Measurements from ENCODE around the gene NIBAN1.

The NIBAN1 gene

DNA sequence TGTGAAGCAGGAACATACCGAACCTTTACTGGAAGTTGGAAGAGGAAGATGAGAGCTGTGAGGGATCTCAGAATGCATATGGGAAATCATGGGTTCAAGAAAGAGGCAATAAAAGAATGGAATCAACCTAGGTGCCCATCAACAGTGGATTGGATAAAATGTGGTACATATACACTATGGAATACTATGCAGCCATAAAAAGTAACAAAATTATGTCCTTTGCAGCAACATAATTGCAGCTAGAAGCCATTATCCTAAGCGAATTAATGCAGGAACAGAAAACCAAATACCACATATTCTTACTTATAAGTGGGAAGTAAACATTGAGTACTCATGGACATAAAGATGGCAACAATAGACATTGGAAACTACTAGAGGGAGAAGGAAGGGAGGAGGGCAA, 40.4 kb downstream of the NIBAN1 start:
- TF ChIP-seq, protein P1, sequence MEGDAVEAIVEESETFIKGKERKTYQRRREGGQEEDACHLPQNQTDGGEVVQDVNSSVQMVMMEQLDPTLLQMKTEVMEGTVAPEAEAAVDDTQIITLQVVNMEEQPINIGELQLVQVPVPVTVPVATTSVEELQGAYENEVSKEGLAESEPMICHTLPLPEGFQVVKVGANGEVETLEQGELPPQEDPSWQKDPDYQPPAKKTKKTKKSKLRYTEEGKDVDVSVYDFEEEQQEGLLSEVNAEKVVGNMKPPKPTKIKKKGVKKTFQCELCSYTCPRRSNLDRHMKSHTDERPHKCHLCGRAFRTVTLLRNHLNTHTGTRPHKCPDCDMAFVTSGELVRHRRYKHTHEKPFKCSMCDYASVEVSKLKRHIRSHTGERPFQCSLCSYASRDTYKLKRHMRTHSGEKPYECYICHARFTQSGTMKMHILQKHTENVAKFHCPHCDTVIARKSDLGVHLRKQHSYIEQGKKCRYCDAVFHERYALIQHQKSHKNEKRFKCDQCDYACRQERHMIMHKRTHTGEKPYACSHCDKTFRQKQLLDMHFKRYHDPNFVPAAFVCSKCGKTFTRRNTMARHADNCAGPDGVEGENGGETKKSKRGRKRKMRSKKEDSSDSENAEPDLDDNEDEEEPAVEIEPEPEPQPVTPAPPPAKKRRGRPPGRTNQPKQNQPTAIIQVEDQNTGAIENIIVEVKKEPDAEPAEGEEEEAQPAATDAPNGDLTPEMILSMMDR (IDR thresholded peaks at IDR 0.05; ENCODE audit: borderline replicate concordance, insufficient read depth, low read depth, low read length): no peak
- H3K4me3 ChIP-seq (ENCODE audit: low read depth, low read length): no peak overlapping the region

DNA sequence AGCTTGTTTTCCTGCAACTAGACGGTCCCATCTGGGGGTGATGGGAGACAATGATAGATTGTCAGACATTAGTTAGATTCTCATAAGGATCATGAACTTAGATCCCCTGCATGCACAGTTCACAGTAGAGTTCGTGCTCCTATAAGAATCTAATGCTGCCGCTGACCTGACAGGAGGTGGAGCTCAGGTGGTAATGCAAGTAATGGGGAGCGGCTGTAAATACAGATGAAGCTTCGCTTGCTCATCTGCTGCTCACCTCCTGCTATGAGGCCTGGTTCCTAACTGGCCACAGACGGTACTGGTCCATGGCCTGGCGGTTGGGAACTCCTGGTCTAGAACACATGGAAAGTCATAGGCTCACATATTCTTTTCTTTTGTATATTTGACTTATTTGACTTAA, 42.0 kb downstream of the NIBAN1 start:
- H3K4me3 ChIP-seq (ENCODE audit: low read depth, low read length): no peak overlapping the region
- TF ChIP-seq, protein P1 (IDR thresholded peaks at IDR 0.05; ENCODE audit: borderline replicate concordance, insufficient read depth, low read depth, low read length): no peak

DNA sequence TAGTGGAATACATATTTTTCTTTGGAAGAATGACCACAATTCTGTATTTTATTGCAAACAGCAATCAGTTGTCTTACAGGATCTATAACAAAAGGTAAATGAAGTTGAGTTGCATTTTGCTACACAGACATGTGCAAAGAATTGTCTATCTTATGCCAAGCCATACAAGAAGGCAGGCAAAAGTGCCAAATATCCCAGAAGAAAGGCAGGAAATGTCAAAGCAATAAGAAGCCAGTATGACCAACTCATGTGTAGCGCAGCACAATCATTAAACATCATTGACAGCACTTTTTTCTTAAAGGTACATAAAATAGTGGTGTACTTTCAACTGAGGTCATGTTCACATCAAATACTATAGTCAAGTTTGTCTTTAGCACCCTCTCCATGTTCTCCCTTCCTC, 42.7 kb downstream of the NIBAN1 start:
- no peak overlapping the region for H3K4me3 ChIP-seq (ENCODE audit: low read depth, low read length)
- TF ChIP-seq, protein P1 (IDR thresholded peaks at IDR 0.05; ENCODE audit: borderline replicate concordance, insufficient read depth, low read depth, low read length): no peak

DNA sequence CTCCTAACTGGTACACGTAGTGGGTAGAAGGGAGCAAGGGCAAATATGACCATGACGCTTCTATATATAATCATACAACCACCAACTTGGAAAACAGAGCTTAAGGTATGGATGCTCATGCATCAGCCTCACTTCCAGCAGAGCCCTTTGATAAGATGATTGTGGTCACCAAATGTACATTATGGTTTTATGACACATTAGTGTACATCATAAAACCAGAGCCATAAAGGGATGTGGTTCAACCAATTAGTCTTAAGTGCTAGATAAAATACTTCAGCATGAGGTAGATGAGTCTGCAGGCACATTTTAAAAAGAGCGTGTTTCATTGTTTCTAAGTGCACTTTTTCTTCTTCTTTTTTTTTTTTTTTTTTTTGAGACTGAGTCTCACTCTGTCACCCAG, 43.7 kb downstream of the NIBAN1 start:
- H3K4me3 ChIP-seq (ENCODE audit: low read depth, low read length): no peak overlapping the region
- TF ChIP-seq, protein P1 (IDR thresholded peaks at IDR 0.05; ENCODE audit: borderline replicate concordance, insufficient read depth, low read depth, low read length): no peak

DNA sequence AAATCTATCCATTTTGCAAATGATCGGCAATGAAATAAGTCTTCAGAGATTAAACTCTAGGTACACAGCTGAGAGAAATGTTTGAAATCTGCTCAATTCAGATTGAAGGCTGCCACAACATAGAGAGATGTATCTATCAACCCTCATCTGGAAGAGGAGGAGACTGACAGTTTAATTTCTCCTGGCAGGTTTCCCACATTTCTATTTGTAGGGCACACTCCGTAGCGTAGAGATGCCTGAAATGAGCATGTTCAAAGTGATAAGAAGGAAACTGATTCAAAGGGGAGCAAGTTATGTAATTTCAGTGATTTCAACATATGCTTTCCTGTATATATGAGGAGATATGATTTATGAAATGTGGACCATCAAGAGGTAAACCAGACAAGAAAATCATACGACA, 44.1 kb downstream of the NIBAN1 start:
- TF ChIP-seq, protein P1 (IDR thresholded peaks at IDR 0.05; ENCODE audit: borderline replicate concordance, insufficient read depth, low read depth, low read length): no peak
- H3K4me3 ChIP-seq (ENCODE audit: low read depth, low read length): no peak overlapping the region

DNA sequence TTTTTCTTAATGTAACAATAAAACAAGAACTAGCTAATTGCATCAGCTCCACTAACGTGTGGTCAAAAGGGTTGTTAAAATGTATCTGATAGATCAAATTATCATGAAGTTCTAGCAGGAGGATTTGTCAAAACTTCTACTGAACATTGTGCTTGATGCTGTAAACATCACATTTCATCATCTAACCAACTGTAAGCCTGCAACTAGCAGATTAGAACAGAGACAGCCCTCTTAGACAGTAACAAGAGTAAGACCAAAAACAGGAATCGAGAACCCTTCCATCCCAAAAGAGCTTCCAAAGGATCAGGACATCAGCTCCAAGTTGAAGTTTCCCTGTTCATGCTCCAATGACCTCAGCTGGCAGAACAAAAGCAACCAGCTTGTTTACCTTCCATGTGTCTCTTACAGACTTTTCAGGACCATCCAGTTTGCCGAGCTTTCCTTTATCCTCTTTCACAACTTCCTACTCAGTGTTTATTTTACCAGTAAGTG, 44.6 kb downstream of the NIBAN1 start:
- no peak overlapping the region for H3K4me3 ChIP-seq (ENCODE audit: low read depth, low read length)
- TF ChIP-seq, protein P1 (IDR thresholded peaks at IDR 0.05; ENCODE audit: borderline replicate concordance, insufficient read depth, low read depth, low read length): no peak

DNA sequence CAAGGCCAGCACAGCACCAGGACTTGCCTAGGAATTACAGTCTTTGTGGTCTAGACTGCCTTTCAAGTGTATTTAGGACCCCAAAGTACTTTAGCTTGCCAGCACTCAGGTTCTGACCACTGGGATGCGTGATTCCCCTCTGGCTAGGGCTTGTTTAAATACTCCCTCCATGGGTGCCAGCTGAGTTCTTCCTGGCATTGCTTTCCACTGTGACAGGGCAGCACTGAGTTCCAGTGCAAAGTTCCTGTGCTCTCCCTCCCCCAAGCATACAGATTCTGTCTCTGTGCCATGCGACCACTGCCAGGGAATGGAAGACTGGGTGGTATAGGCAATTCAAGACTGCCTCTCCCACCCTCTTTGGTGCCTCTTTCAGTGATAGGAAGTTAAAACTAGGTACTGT, 45.9 kb downstream of the NIBAN1 start:
- TF ChIP-seq, protein P1 (IDR thresholded peaks at IDR 0.05; ENCODE audit: borderline replicate concordance, insufficient read depth, low read depth, low read length): no peak
- H3K4me3 ChIP-seq (ENCODE audit: low read depth, low read length): no peak overlapping the region

Data from GM12875 (cell line).